Uterus (tissue), 4 donors: ENCODE results near the gene ACRBP. TPM values are rescaled to one million over a fixed set of nuclear protein-coding genes. Genes with fewer than 3 reads are reported as not detected.
A peak's percentile ranks its signal among the peaks of the same experiment; 100 is the strongest.

Source experiments
- DNase-seq, 2 donors: peaks; one replicate each; pipeline ENCODE4 v3.0.0-alpha.2; 2019 to 2020
- H3K27ac ChIP-seq, 2 donors: fragments of 200-600 bp; sonication (generic); 1 replicate in 1 of 2; 2 replicates in 1 of 2; pipeline ENCODE4 v1.5.1; 2016 to 2018
- H3K27me3 ChIP-seq, 2 donors: fragments of 200-600 bp; sonication (generic); one replicate each; pipeline ENCODE4 v1.5.1; 2018 to 2019; ENCODE audit warnings: control low read depth in 1 of 2
- H3K36me3 ChIP-seq, 2 donors: fragments of 200-600 bp; sonication (generic); one replicate each; pipeline ENCODE4 v1.5.1; 2019; ENCODE audit warnings: control low read depth in 1 of 2
- H3K4me1 ChIP-seq, 2 donors: fragments of 200-600 bp; sonication (generic); one replicate each; pipeline ENCODE4 v1.5.1; 2018 to 2019; ENCODE audit warnings: control low read depth in 1 of 2
- H3K4me3 ChIP-seq, 2 donors: fragments of 200-600 bp; sonication (generic); 1 replicate in 1 of 2; 2 replicates in 1 of 2; pipeline ENCODE4 v1.5.1; 2018 to 2019; ENCODE audit warnings: mild to moderate bottlenecking in 1 of 2
- H3K9me3 ChIP-seq, 2 donors: fragments of 200-600 bp; sonication (generic); one replicate each; pipeline ENCODE4 v1.5.1; 2019; ENCODE audit warnings: control low read depth in 1 of 2
- POLR2A ChIP-seq, 2 donors: fragments of 450-650 bp; IDR thresholded peaks; one replicate each; pipeline ENCODE4 v1.6.1; 2016; ENCODE audit warnings: antibody characterized with exemption in 2 of 2, mild to moderate bottlenecking in 1 of 2, moderate library complexity in 1 of 2
- intact Hi-C: fragments of 100-400 bp; cut with DNase I; formaldehyde crosslinking; loops from one replicate; pipeline ENCODE4 v1.15.1; 2023; ENCODE audit warnings: low total_unique reads
- total RNA-seq, 4 donors: library from RNA; depleted of rRNA in 3 of 4; stranded (reverse); fragments of >200 nt in 3 of 4; gene quantifications; one replicate each; pipeline versions ENCODE4 v1.1.0 to v1.2.4, GENCODE V29; 2014 to 2023
- TF ChIP-seq, protein P1 (sequence below), 4 experiments: fragments of 200-600 bp in 2 of 4; fragments of 450-650 bp in 2 of 4; sonication (generic) in 2 of 4; IDR thresholded peaks; one replicate each; pipeline ENCODE4 v1.5.1; 2016 to 2019; ENCODE audit warnings: antibody characterized with exemption in 4 of 4, mild to moderate bottlenecking in 2 of 4, moderate library complexity in 1 of 4
- donor health status: DM: yes; HTN: yes; CAD: no.

The ACRBP gene
- total RNA-seq, 4 donors from 2014 or later, result 0.35 to 1.6 (median 1.5) TPM; not detected in 1

DNA sequence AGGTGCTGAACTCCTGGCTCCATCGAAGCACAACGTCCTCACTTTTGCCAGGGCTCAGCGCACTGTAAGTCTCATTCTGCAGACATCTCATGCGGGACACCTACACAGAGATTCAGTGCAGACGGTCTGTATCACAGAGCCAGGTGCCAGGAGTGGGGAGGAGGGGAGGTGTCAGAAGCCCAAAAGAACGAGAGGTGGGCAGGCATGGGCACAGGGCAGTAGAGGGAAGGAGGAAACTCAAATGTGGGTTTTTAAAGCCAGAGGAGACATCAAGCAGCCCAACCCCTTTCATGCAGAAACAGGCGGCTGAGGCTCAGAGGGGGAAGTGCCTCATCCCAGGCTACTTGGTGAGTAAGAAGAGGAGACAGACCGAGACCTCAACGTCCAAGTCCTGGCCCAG is 8.9 kb downstream of the ACRBP start:
- no peak for TF ChIP-seq POLR2A (IDR thresholded peaks at IDR 0.05)
- TF ChIP-seq, protein P1, sequence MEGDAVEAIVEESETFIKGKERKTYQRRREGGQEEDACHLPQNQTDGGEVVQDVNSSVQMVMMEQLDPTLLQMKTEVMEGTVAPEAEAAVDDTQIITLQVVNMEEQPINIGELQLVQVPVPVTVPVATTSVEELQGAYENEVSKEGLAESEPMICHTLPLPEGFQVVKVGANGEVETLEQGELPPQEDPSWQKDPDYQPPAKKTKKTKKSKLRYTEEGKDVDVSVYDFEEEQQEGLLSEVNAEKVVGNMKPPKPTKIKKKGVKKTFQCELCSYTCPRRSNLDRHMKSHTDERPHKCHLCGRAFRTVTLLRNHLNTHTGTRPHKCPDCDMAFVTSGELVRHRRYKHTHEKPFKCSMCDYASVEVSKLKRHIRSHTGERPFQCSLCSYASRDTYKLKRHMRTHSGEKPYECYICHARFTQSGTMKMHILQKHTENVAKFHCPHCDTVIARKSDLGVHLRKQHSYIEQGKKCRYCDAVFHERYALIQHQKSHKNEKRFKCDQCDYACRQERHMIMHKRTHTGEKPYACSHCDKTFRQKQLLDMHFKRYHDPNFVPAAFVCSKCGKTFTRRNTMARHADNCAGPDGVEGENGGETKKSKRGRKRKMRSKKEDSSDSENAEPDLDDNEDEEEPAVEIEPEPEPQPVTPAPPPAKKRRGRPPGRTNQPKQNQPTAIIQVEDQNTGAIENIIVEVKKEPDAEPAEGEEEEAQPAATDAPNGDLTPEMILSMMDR (IDR thresholded peaks at IDR 0.05), result no peak
- no peaks in the 10 kb centered on the region for H3K36me3 ChIP-seq
- DNase-seq, result no peak
- H3K27ac ChIP-seq, result no peak overlapping the region
- no peaks in the 10 kb centered on the region for H3K9me3 ChIP-seq
- H3K4me3 ChIP-seq, result no peak overlapping the region
- H3K27me3 ChIP-seq, result no peaks in the 10 kb centered on the region
- intact Hi-C loops, result no loop called here
- no peaks in the 10 kb centered on the region for H3K4me1 ChIP-seq

DNA sequence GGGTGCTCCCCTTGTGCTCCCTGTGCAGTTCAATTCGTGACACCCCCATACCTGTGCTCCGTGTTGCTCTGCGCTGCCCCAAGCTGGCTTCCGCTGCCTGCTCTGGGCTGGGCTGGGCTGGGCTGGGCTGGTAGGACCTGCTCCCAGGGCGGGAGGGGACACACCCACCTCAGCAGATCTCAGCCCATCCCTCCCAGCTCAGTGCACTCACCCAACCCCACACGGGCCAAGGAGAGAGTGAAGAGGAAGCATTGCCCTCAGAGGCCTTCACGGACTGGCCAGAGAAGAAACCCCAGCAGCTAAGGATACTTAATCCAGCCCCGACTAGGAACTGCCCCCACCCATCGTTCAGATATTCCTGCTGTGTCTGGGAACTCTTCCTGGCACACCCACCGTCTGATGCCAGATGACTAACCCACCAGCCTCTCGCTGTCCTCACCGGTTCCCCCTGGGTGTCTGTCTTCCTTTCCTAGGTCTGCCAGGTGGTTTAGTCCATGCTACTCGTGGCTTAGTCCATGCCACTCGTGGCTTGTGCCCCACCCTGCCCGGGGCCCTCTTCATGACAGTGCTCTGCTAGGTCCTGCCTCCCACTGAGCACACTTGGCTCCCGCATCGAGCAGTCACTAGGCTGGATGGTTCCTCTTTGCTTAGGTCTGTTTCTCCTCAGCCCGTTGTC is 11.2 kb downstream of the ACRBP start, which contains the start of gene LPAR5:
TSS of gene LPAR5 (minus strand) at position 104 of the 676 bp plus-strand sequence. CDS start 14,711 bp downstream, outside the sequence.
- no peak within 1 kb of the TSS for H3K4me3 ChIP-seq
- TF ChIP-seq POLR2A (IDR thresholded peaks at IDR 0.05), result no peak
- TF ChIP-seq, protein P1 (IDR thresholded peaks at IDR 0.05), result no peak
- H3K36me3 ChIP-seq, result no peaks in the 10 kb centered on the region
- intact Hi-C loops, result no loop called here
- no peaks in the 10 kb centered on the region for H3K27me3 ChIP-seq
- no peaks in the 10 kb centered on the region for H3K9me3 ChIP-seq
- H3K4me1 ChIP-seq, result no peaks in the 10 kb centered on the region
- no peak within 1 kb of the TSS for H3K27ac ChIP-seq
- no peak for DNase-seq

DNA sequence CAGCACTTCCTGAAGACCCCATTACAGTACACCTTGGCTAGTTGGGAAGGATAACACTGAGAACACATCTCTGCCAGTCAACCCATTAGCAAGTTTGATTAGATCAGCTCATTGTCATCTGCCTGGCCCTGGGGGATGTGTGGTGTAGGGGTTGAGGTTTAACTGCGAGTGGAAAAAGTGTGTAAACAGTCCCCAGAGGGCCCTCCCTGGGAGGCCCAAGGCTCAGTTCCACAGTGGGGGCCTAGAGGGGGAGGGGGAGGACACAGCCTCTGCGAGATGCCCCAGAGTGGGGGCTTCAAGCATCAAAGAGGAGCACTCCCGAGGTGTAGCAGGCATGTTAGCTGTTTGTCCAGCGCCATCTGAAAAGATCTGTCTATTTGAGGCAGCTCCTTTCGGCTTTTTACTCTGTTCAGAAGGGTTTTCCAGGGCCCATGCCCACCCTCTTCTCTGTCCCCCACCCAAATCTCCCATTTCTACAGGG is 11.8 kb downstream of the ACRBP start:
- Histone ChIP-seq H3K27ac (no peak overlapping the region), H3K4me1 (no peaks in the 10 kb centered on the region), H3K4me3 (no peak overlapping the region), H3K27me3 (no peaks in the 10 kb centered on the region), H3K9me3 (no peaks in the 10 kb centered on the region), H3K36me3 (no peaks in the 10 kb centered on the region)
- intact Hi-C loops, result no loop called here
- TF ChIP-seq, protein P1 (IDR thresholded peaks at IDR 0.05), result no peak
- TF ChIP-seq POLR2A (IDR thresholded peaks at IDR 0.05), result no peak
- no peak for DNase-seq

DNA sequence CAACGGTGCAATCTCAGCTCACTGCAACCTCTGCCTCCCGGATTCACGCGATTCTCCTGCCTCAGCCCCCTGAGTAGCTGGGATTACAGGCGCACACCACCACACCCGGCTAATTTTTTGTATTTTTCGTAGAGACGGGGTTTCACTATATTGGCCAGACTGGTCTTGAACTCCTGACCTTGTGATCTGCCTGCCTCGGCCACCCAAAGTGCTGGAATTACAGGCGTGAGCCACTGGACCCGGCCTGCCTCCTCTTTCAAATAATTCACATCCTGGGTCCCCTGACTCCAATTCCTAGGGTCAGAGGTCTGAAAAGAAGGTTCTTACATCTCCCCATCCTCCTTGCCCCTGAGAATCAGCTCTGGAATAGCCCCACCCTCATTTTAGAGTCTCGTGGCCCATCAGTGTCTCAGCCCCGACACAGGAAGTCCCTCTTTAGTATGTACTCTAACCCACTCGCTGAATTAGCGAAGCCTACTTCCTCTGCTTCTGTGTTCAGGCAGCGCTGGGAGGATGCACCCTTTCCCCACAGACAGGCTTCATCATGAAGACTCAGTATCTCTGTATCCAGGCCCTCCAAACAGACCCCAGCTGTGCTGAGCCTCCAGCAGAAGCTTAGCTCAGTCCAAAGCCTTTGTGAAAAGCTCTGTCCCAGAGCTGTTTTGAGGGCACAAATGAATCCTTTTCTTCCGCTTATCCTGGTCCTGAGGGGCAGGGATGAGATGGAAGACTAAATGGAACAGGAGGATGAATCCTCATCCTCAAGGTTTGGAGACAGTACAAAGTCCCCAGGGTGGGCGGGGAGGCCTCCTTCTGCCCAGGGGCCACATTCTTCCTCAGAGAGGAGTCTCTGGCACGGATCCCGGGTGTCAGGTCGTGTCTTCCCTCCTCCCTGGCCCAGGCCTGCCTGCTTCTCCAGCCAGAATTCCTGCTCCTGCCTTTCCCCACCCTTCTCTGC is 14.9 kb downstream of the ACRBP start:
- Histone ChIP-seq H3K4me1 (no peaks in the 10 kb centered on the region), H3K27ac (peak overlapping the region in 1 of 2 donors; percentile 46), H3K27me3 (no peaks in the 10 kb centered on the region), H3K9me3 (no peaks in the 10 kb centered on the region), H3K36me3 (no peaks in the 10 kb centered on the region), H3K4me3 (no peak overlapping the region)
- intact Hi-C loops, result no loop called here
- DNase-seq, result no peak
- TF ChIP-seq, protein P1 (IDR thresholded peaks at IDR 0.05), result no peak
- TF ChIP-seq POLR2A (IDR thresholded peaks at IDR 0.05), result no peak
